Neural progenitor cell (in vitro differentiated cells): ENCODE measurements around the gene MAB21L4. TPM values are rescaled to one million over a fixed set of nuclear protein-coding genes. Genes with fewer than 3 reads are reported as not detected.

Source experiments
- DNase-seq: peaks from one replicate; pipeline ENCODE4 v3.0.0-alpha.2; 2016; ENCODE audit warnings: low spot score
- H2AFZ ChIP-seq: fragments of 200-600 bp; sonication (generic); replicated peaks from 2 replicates; pipeline ENCODE4 v1.6.1; 2016; ENCODE audit warnings: antibody characterized with exemption
- H3F3A ChIP-seq: fragments of 200-600 bp; sonication (generic); 2 replicates; pipeline ENCODE4 v1.6.1; 2016; ENCODE audit warnings: antibody characterized with exemption, low read depth
- H3K27ac ChIP-seq: fragments of 200-600 bp; sonication (generic); 2 replicates; pipeline ENCODE4 v1.5.1; 2016; ENCODE audit warnings: mild to moderate bottlenecking
- H3K27me3 ChIP-seq: fragments of 200-600 bp; sonication (generic); 2 replicates; pipeline ENCODE4 v1.6.1; 2016; ENCODE audit warnings: mild to moderate bottlenecking, moderate library complexity
- H3K36me3 ChIP-seq: fragments of 200-600 bp; sonication (generic); 2 replicates; pipeline ENCODE4 v1.5.1; 2016
- H3K4me1 ChIP-seq: fragments of 200-600 bp; sonication (generic); 2 replicates; pipeline ENCODE4 v1.6.1; 2016; ENCODE audit warnings: mixed run types
- H3K4me2 ChIP-seq: fragments of 200-600 bp; sonication (generic); 2 replicates; pipeline ENCODE4 v1.6.1; 2016
- H3K4me3 ChIP-seq: fragments of 200-600 bp; sonication (generic); 2 replicates; pipeline ENCODE4 v1.5.1; 2016
- H3K79me2 ChIP-seq: fragments of 200-600 bp; sonication (generic); 2 replicates; pipeline ENCODE4 v1.6.1; 2016; ENCODE audit warnings: low read depth
- H3K9ac ChIP-seq: fragments of 200-600 bp; sonication (generic); 2 replicates; pipeline ENCODE4 v1.6.1; 2016
- H3K9me3 ChIP-seq: fragments of 200-600 bp; sonication (generic); 2 replicates; pipeline ENCODE4 v1.5.1; 2016; ENCODE audit warnings: low read depth
- H4K20me1 ChIP-seq: fragments of 200-600 bp; sonication (generic); 2 replicates; pipeline ENCODE4 v1.6.1; 2016; ENCODE audit warnings: low read depth
- H3K27ac Mint-ChIP-seq: 3 replicates; pipeline ENCODE4 v1.8.0; 2021; ENCODE audit warnings: mixed read lengths
- H3K27me3 Mint-ChIP-seq: 2 replicates; pipeline ENCODE4 v1.8.0; 2022; ENCODE audit warnings: low read depth, mild to moderate bottlenecking, inconsistent platforms, moderate library complexity, mixed read lengths; ENCODE audit not compliant: insufficient read depth
- H3K36me3 Mint-ChIP-seq: 3 replicates; pipeline ENCODE4 v1.8.0; 2021; ENCODE audit warnings: mixed read lengths
- H3K4me1 Mint-ChIP-seq: 3 replicates; pipeline ENCODE4 v1.8.0; 2021; ENCODE audit warnings: mixed read lengths
- H3K4me3 Mint-ChIP-seq: 3 replicates; pipeline ENCODE4 v1.8.0; 2021; ENCODE audit warnings: mild to moderate bottlenecking, moderate library complexity, mixed read lengths
- H3K9me3 Mint-ChIP-seq: 3 replicates; pipeline ENCODE4 v1.8.0; 2020; ENCODE audit warnings: mixed read lengths
- EZH2 ChIP-seq: fragments of 200-600 bp; sonication (generic); IDR thresholded peaks from 2 replicates; pipeline ENCODE4 v1.6.1; 2017; ENCODE audit warnings: antibody characterized with exemption, mild to moderate bottlenecking, moderate library complexity
- EZH2phosphoT487 ChIP-seq: fragments of 200-600 bp; sonication (generic); IDR thresholded peaks from 2 replicates; pipeline ENCODE4 v1.6.1; 2017; ENCODE audit warnings: antibody characterized with exemption
- total RNA-seq: library from RNA; depleted of rRNA; stranded (reverse); fragments of >200 nt; gene quantifications from 2 replicates; pipeline ENCODE4 v1.2.3, GENCODE V29; 2015; ENCODE audit warnings: low replicate concordance
- TF ChIP-seq, protein P1 (sequence below): fragments of 200-600 bp; sonication (generic); IDR thresholded peaks from 2 replicates; pipeline ENCODE4 v1.5.1; 2017; ENCODE audit warnings: antibody characterized with exemption, mild to moderate bottlenecking

The MAB21L4 gene
- total RNA-seq, 1 donor from 2014 or later: not detected

DNA sequence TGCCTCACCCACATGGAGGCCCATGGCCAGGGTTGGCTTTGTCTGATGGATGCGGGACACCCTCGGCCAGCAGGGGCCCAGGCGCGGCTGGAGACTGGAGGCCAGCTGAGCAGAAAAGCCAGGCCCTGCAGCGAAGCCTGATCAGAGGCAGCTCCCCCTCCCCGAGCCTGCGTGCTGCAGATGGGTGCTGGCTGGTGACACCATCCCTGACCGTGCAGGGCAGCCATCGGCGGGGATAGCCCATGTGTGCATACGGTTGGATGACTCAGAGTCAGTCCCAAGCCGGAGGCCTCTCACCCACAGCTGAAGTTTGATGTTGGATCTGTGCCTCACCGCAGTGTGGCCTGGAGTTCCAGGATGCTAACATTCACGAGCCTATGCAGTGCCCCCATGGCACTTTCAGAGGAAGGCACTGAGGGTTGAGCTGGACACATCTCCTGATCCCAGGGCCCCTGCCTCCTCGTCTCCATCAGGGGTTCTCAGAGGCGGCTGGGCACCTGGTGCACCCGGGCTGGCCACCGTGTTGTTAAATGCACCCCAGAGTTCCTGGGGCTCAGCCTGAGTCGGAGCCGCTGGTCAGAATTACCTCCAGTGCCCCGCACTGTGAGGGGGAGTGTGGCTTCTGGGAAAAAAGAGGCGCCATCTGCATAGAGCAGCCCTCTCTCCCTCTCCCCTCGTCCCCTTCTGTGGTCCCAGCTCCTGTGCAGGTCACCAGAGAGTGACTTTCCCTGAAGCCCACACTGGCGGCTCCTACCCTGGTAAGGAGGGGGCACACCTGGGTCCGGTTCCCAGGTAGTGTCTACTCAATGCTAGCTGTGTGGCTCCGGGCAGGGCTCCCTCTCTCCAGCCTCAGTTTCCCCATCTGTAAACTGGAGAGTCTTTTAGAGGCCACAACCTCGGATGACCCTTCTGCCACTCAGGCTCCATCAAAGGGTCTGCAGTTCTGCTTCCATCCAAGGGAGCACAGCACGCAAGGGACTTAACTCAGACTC lies 56.5 kb downstream of the MAB21L4 start:
- H3K9ac ChIP-seq: no peak overlapping the region
- no peaks in the 10 kb centered on the region for H3K27me3 ChIP-seq
- no peak for DNase-seq
- no peaks in the 10 kb centered on the region for H3K36me3 Mint-ChIP-seq
- H3K27me3 Mint-ChIP-seq: peaks cover 20% of the 10 kb centered on the region
- TF ChIP-seq EZH2phosphoT487 (no peak), EZH2 (no peak)
- TF ChIP-seq, protein P1, sequence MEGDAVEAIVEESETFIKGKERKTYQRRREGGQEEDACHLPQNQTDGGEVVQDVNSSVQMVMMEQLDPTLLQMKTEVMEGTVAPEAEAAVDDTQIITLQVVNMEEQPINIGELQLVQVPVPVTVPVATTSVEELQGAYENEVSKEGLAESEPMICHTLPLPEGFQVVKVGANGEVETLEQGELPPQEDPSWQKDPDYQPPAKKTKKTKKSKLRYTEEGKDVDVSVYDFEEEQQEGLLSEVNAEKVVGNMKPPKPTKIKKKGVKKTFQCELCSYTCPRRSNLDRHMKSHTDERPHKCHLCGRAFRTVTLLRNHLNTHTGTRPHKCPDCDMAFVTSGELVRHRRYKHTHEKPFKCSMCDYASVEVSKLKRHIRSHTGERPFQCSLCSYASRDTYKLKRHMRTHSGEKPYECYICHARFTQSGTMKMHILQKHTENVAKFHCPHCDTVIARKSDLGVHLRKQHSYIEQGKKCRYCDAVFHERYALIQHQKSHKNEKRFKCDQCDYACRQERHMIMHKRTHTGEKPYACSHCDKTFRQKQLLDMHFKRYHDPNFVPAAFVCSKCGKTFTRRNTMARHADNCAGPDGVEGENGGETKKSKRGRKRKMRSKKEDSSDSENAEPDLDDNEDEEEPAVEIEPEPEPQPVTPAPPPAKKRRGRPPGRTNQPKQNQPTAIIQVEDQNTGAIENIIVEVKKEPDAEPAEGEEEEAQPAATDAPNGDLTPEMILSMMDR: no peak
- no peaks in the 10 kb centered on the region for H4K20me1 ChIP-seq
- no peak overlapping the region for H3K4me2 ChIP-seq
- H3K36me3 ChIP-seq: no peaks in the 10 kb centered on the region
- no peak overlapping the region for H3K4me3 Mint-ChIP-seq
- H3K27ac ChIP-seq: no peak overlapping the region
- no peak overlapping the region for H2AFZ ChIP-seq
- no peaks in the 10 kb centered on the region for H3K9me3 ChIP-seq
- no peak overlapping the region for H3K27ac Mint-ChIP-seq
- H3F3A ChIP-seq: peaks cover 6% of the 10 kb centered on the region
- H3K9me3 Mint-ChIP-seq: no peaks in the 10 kb centered on the region
- no peak overlapping the region for H3K4me3 ChIP-seq
- no peaks in the 10 kb centered on the region for H3K4me1 ChIP-seq
- peaks cover 19% of the 10 kb centered on the region for H3K4me1 Mint-ChIP-seq
- H3K79me2 ChIP-seq: no peaks in the 10 kb centered on the region

DNA sequence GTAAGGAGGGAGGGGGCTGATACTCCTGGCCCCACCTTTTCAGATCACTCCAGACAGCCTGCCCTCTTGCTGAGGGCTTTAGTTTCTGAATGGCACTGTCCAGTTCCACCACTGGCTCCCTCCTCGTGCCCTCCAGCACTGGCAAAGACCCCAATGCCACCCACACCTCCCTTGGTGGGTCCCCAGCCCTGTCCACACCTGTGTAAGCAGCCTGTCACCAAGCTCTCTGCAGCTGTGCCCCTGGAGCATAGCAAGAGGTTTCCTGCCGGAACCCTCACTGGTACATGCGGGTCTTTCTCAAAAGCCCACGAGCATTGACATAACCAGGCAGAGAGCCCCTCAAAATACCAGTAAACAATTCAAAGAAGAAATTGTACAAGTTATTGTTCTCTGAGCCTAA lies 58.3 kb downstream of the MAB21L4 start:
- H3K4me2 ChIP-seq: no peak overlapping the region
- H3K4me1 ChIP-seq: no peaks in the 10 kb centered on the region
- H3F3A ChIP-seq: no peaks in the 10 kb centered on the region
- Mint-ChIP-seq H3K4me1 (peaks cover 31% of the 10 kb centered on the region), H3K27ac (no peak overlapping the region), H3K9me3 (no peaks in the 10 kb centered on the region), H3K27me3 (peaks cover 14% of the 10 kb centered on the region), H3K4me3 (no peak overlapping the region), H3K36me3 (no peaks in the 10 kb centered on the region)
- no peak overlapping the region for H2AFZ ChIP-seq
- H3K27ac ChIP-seq: no peak overlapping the region
- no peaks in the 10 kb centered on the region for H3K9me3 ChIP-seq
- no peaks in the 10 kb centered on the region for H3K79me2 ChIP-seq
- H3K9ac ChIP-seq: no peak overlapping the region
- no peak overlapping the region for H3K4me3 ChIP-seq
- TF ChIP-seq EZH2phosphoT487 (no peak), EZH2 (no peak)
- TF ChIP-seq, protein P1: no peak
- H4K20me1 ChIP-seq: no peaks in the 10 kb centered on the region
- no peaks in the 10 kb centered on the region for H3K27me3 ChIP-seq
- no peak for DNase-seq
- no peaks in the 10 kb centered on the region for H3K36me3 ChIP-seq

DNA sequence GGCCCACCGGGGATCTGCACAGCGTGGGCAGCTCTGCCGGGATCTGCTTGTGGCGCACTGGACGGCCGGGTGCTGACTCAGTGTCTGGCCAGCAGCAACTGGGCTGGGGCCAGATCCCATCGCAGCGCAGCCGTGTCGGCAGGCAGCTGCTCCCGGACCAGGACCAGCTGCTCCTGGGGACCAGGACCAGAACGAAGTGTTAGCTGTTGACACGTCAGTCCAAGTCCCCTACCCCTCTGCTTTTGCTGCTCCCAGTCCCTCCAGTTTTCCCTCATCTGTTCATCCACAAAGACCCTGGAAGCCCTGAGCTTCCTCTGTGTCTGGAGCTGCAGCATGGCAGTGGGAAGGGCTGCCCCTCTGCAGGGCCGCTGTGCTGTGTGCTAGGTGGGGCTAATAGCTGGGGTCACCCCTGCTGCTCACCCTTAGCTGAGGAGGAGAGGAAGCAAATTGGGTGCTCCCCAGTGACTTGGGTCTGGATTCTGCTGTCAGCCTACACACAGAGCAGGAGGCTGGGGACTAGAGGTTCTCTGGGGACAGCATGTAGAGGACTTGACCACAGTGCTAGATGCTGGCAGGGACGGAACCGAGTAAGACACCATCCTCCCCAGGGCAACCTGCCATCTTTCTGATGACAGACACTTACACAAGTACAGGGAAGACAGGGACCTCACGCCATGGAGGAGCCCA lies 59.0 kb downstream of the MAB21L4 start:
- no peaks in the 10 kb centered on the region for H4K20me1 ChIP-seq
- H3K36me3 Mint-ChIP-seq: no peaks in the 10 kb centered on the region

More for the DNA sequence above, 59.0 kb downstream of the MAB21L4 start:
- Histone ChIP-seq H3K9ac (no peak overlapping the region), H3K4me2 (no peak overlapping the region), H3K27ac (no peak overlapping the region), H3K36me3 (no peaks in the 10 kb centered on the region), H3K27me3 (peaks cover 1% of the 10 kb centered on the region), H2AFZ (no peak overlapping the region), H3K9me3 (no peaks in the 10 kb centered on the region), H3F3A (no peaks in the 10 kb centered on the region), H3K4me3 (no peak overlapping the region), H3K4me1 (peaks cover under 1% of the 10 kb centered on the region), H3K79me2 (no peaks in the 10 kb centered on the region)
- Mint-ChIP-seq H3K4me1 (peaks cover 31% of the 10 kb centered on the region), H3K27ac (no peak overlapping the region), H3K9me3 (no peaks in the 10 kb centered on the region), H3K27me3 (peaks cover 14% of the 10 kb centered on the region), H3K4me3 (no peak overlapping the region)
- TF ChIP-seq EZH2: no peak
- no peak for TF ChIP-seq EZH2phosphoT487
- TF ChIP-seq, protein P1: no peak
- DNase-seq: no peak

Other genes with a start within 250 kb of the MAB21L4 start
- not detected in 2 replicates for gene AQP12B, start 213.3 kb downstream of the MAB21L4 start, total RNA-seq
- gene AQP12A, start 204.3 kb downstream of the MAB21L4 start, total RNA-seq: not detected in 2 replicates
- gene KIF1A, start 75.9 kb downstream of the MAB21L4 start, total RNA-seq: 29.9 and 41.1 TPM in 2 replicates
- gene AGXT, start 27.3 kb downstream of the MAB21L4 start, total RNA-seq: not detected in 2 replicates
- not detected in 2 replicates for gene CROCC2, start 10.2 kb upstream of the MAB21L4 start, total RNA-seq
- gene SNED1, start 102.5 kb upstream of the MAB21L4 start, total RNA-seq: 0.11 and 0.31 TPM in 2 replicates
- 42.2 and 58.1 TPM in 2 replicates for gene MTERF4, start 206.1 kb upstream of the MAB21L4 start, total RNA-seq